HG03558 (cell line): ENCODE data around the gene EPHA2.
"Not testable (repeated sequence)": the region's sequence is repeated elsewhere in the genome, so short reads cannot be mapped to it uniquely, and the experiment has no call there.

Experiments
- ATAC-seq: cut with Tn5 transposase; IDR thresholded peaks from one replicate; pipeline ENCODE4 v1.9.1; 2021; ENCODE audit warnings: moderate number of reproducible peaks; ENCODE audit not compliant: unreplicated experiment; ENCODE audit errors: extremely low read depth

Gene EPHA2

GRCh38 chr1:16170283-16170673 lies 14.4 kb upstream of the EPHA2 start:
- ATAC-seq = no peak

GRCh38 chr1:16168622-16169360 lies 12.9 kb upstream of the EPHA2 start:
- ATAC-seq = no peak

DNA sequence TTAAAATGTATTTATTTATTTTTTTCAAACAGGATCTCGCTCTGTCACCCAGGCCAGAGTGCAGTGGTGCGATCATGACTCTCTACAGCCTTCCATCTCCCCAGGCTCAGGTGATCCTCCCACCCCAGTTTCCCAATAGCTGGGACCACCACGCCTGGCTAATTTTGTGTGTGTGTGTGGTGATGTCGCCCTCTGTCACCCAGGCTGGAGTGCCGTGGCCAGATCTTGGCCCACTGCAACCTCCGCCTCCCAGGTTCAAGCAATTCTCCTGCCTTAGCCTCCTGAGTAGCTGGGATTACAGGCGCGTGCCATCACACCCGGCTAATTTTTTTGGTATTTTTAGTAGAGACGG lies 12.3 kb upstream of the EPHA2 start:
- ATAC-seq = not testable (repeated sequence)

DNA sequence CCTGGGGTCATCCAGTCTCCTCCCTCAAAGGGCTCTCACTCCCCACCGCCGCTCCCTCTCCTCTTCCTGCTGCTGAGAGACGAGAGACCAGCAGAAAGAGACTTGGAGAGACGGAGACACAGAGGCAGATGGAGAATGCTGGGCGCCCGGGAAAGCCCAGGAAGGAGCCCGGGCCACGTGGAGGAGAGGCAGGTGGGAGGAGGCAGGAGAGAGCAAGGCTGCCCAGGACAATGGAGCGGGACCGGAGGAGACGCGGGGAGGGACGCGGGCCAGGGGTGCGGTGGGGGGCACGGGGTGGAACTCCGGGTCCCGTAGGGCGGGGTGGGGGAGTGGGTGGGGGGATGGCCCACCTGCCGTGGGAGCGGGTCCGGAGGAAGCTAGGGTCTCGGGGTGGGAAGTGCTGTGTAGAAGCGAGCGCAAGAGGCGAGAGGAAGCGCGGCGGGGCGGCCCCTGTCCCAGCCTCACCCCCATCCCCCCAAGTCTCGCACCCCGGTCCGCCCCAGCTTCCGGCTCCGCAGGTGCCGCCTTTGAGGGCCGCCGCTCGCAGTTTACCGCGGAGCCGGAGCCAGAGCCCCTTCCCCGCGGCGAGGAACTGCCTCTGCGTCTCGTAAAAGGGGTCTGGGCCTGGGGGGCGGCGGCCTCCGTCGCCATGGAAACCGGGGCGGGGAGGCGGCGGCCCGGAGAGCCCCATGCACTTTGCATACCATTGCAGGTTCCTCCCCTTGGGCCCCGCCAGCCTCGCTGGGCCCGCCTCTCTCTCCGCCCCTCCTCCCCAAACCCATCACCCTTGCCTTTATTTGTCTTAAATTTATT lies 11.7 kb upstream of the EPHA2 start:
- ATAC-seq = no peak

- no peak for ATAC-seq
Measured at GRCh38 chr1:16166117-16166516, 10.2 kb upstream of the EPHA2 start.

GRCh38 chr1:16165548-16165947 lies 9.7 kb upstream of the EPHA2 start:
- ATAC-seq = no peak

DNA sequence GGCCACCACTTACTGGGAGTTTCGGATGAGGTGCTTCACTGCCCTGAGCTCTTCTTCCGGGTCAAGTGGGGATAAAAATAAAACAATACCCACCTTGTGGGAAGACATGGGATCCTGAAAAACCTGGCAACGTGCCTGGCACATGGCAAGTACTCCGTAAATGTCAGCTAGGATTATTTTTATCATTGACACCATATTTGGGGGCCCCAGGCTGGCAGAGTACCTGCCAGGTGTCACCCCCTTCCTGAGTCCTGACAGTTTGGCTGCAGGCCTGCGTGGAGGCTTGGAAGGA lies 9.2 kb upstream of the EPHA2 start:
- no peak for ATAC-seq

DNA sequence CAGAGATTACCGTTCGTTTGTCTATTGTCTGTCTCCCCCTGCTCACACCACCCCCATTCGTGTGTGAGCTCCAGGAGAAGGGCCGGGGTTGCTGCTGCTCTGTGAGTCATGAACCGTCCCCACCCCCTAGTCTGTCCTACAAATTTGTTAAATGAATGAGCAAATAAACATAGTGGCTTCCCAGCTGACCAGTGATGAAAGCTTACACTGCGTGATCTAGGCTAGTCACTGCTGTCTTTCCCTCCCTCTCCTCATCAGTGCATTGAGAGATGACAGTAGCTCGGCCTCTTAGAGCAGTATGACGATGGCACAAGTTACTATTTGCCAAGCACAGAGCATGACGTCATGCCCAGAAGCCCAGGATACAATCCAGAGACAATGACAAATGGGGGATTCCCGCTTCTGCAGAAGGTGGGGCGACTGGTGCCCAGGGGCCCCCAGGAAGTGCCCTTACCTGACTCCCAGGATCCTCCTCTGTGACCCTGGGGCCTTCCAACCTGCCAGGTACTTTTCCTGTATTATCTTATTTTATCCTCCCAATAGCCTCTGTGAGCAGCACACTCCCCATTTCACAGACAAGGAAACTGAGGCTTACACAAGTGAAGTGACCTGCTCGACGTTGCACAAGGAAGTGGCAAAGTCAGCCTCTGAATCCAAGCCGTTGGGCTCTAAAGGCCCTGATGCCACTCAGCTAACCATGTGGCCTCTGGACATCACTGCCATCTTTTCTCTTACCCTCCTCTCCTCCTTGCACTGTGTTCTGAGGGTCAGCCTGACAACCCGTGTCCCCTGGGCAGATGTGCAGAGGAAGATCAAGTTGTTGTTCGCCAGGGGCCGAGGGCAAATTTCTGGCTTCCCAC lies 8.6 kb upstream of the EPHA2 start:
- no peak for ATAC-seq

DNA sequence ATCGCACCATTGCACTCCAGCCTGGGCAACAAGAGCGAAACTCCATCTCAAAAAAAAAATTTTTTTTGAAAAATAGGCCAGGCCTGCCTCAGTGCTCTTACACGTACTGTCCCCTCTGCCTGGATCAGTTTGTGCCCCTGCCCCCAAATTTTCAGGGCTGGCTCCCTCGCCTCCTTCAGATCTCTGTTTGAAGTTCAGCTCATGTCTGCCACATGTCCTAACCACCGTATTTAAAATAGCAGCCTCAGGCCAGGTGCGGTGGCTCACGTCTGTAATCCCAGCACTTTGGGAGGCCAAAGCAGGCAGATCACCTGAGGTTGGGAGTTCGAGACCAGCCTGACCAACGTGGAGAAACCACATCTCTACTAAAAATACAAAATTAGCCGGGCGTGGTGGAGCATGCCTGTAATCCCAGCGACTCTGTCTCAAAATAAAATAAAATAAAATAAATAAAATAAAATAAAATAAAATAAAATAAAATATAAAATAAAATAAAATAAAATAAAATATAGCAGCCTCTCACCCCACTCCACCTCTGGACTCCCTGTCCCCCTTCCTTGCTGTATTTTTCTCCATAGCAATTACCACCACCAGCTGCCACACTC lies 7.8 kb upstream of the EPHA2 start:
- ATAC-seq = not testable (repeated sequence)

DNA sequence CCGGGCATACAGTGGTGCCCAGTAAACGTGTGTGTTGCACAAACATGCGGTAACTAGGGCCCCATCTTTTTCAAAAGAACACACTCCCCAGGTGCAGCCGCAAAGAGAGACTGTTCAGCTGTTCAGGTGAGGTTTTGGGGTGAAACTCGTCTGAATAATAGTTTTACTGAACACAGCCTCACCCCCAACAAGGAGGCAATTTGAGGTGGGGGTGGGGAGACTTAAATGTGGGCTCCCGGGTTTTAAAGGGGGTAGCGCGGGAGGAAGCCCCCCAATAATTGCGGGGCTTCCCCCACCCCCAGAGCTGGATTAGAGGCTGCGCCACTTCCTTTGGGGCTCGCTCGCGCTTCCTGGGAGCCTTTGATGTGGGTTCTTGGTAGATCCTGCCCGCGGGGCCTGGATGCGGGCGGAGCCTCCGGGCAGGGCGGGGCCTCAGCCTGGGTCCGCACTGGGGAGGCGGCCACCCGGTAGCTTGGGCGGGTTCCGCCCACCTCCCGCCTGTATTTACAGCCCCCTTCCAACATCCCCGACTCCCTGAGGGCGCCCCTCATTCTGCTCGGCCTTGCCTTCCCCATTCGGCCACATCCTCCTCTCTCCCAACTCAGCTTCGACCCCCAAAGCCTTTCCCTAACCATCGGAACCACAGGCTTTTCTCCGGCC lies 6.4 kb upstream of the EPHA2 start:
- ATAC-seq = no peak

GRCh38 chr1:16161717-16162116 lies 5.8 kb upstream of the EPHA2 start:
- no peak for ATAC-seq

DNA sequence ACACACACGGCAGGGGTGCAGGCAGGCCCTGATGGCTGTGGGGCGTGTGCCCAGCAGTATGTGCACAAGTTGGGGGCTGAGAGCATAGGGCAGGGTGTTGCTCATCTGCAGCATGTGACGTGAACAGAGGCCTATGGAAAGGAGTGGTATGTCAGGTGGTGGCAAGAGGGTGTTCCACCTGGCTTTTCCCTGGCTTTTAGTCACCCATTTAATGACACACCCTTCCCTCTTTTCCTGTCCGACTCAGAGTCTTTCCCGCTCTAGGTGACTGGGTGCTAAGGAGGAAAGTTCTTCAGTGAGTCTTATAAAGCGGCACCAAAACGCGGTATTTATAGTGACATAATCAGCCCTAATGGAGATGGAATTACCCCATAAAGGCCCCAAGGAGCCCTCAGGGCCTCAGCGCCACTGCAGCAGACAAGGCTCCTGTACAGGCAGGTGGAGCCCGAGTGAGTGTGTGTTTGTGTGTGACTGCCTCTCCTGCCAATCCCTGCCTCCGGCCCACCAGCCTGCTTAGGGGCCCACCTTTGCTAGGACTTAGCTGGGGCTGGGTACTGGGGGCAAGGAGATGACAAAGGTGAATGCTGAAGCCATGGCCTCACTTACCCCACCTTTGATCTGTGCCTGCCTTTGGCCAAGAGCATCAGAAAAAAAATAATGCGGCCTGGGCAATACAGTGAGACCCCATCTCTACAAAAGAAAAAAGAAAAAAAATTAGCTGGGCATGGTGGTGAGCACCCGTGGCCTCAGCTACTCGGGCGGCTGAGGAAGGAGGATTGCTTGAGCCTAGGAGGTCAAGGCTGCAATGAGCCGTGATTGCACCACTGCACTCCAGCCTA lies 3.3 kb upstream of the EPHA2 start:
- ATAC-seq = no peak

DNA sequence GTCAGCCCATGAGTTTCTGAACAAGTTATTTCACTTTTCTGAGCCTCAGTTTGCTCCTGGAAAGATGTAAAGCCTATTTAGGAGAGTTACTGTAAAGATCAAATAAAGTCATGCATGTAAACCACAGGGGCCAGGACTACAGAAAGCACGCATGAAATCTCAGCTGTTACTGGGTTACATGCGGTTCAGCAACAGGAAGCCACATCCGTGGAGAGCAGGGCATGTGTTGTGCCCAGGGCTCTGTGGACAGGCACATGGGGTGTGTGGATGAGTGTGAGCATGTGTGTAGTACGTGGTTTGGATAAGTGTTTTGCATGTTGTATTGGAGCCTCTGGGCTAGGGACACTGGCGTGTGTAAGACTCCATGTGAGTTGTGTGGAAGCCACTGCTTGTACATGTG lies 2.2 kb upstream of the EPHA2 start:
- no peak for ATAC-seq

DNA sequence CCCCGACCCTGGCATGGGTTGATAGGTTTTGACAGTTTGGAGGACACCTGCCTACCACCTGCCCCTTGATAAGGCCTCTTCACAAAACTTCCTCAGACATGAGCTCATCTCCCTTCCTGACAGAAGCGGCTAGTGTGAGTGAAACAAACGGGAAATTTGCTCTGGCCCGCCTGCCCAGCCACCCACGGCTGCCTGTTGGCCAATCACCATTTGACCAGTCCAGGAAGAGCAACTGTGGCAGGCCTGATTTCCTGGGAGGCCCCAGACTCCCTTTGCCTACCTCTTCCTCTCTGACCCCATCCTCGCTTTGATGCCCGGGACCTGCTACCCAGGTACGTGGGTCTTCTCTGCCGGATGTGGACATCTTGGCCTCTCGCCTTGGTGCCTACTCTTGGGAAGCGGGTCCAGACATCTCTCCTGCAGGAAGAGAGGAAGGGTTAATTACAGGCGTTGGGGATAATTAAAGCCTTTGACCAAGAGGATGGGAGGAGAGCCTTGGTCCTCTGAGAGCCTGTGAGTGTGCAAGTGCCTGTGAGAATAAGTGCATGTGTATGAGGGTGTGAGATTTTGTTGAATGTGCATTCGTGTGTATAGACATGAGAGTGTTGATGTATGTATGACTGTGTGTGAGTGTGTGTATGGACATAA lies 1.1 kb upstream of the EPHA2 start:
- ATAC-seq = no peak

- ATAC-seq = no peak
Measured at GRCh38 chr1:16153999-16154673, 1.7 kb downstream of the EPHA2 start.

GRCh38 chr1:16153096-16153998 lies 2.5 kb downstream of the EPHA2 start:
- ATAC-seq = no peak

DNA sequence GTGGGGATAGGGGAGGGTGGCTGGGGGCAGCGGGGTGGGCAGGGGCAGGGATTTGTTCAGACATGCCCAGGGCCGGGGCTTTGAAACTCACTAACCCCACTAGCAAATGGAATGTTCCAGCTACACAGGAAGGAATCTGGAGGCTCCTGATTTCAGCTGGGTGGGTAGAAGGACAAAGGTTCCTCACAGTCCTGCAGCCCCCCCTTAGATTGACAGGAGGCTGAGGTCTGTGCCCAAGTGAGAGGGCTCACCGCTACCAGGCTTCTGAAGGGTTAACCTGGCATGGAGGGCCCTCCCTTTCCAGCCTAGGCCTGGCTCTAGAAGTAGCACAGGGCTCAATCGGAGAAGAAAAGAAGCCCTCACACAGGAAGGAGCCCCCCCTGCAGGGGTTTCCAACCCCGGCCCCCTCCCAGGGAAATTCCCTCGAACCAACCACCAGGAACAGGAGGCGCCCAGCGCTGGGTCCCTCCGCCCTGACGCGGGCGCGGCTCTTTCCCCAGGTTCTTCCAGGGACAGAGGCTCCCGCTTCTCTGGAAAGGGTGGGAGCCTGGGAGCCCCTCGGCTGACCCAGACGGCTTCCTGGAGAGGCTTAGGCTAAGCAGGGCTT lies 3.3 kb downstream of the EPHA2 start:
- no peak for ATAC-seq
